Ishikawa (cell line): ENCODE data around the gene NRXN3.

Experiments used
- CEBPB ChIP-seq: IDR thresholded peaks from 2 replicates; pipeline ENCODE4 v1.6.1; 2012
- CREB1 ChIP-seq: IDR thresholded peaks from 2 replicates; pipeline ENCODE4 v1.6.1; 2012; ENCODE audit warnings: low read depth
- EGR1 ChIP-seq: IDR thresholded peaks from 2 replicates; pipeline ENCODE4 v1.6.1; 2012
- EP300 ChIP-seq: IDR thresholded peaks from 2 replicates; pipeline ENCODE4 v1.6.1; 2012; ENCODE audit warnings: borderline replicate concordance
- FOXM1 ChIP-seq: IDR thresholded peaks from 2 replicates; pipeline ENCODE4 v1.6.1; 2012; ENCODE audit warnings: low read depth, borderline replicate concordance
- NFIC ChIP-seq: IDR thresholded peaks from 2 replicates; pipeline ENCODE4 v1.6.1; 2012
- RAD21 ChIP-seq: IDR thresholded peaks from 2 replicates; pipeline ENCODE4 v1.6.1; 2012; ENCODE audit warnings: low read depth
- TAF1 ChIP-seq: IDR thresholded peaks from 2 replicates; pipeline ENCODE4 v1.6.1; 2012; ENCODE audit warnings: low read depth, mild to moderate bottlenecking
- TCF12 ChIP-seq: IDR thresholded peaks from 2 replicates; pipeline ENCODE4 v1.6.1; 2012; ENCODE audit warnings: low read depth
- TEAD4 ChIP-seq: IDR thresholded peaks from 2 replicates; pipeline ENCODE4 v1.6.1; 2012
- YY1 ChIP-seq: IDR thresholded peaks from 2 replicates; pipeline ENCODE4 v1.6.1; 2012; ENCODE audit warnings: low read depth
- ZBTB7A ChIP-seq: IDR thresholded peaks from 2 replicates; pipeline ENCODE4 v1.6.1; 2012; ENCODE audit warnings: low read depth
- TF ChIP-seq, protein P1 (sequence below): IDR thresholded peaks from 2 replicates; pipeline ENCODE4 v1.6.1; 2012
- TF ChIP-seq, protein P2 (sequence below): IDR thresholded peaks from 2 replicates; pipeline ENCODE4 v1.6.1; 2012
- TF ChIP-seq, protein P3 (sequence below): IDR thresholded peaks from 2 replicates; pipeline ENCODE4 v1.6.1; 2012; ENCODE audit warnings: low read depth, mild to moderate bottlenecking

NRXN3 gene

GRCh38 chr14:79502751-79503148 lies 1332.6 kb downstream of the NRXN3 start:
- TF ChIP-seq RAD21 = no peak
- TF ChIP-seq NFIC = no peak
- TF ChIP-seq TAF1 = no peak
- no peak for TF ChIP-seq EGR1

DNA sequence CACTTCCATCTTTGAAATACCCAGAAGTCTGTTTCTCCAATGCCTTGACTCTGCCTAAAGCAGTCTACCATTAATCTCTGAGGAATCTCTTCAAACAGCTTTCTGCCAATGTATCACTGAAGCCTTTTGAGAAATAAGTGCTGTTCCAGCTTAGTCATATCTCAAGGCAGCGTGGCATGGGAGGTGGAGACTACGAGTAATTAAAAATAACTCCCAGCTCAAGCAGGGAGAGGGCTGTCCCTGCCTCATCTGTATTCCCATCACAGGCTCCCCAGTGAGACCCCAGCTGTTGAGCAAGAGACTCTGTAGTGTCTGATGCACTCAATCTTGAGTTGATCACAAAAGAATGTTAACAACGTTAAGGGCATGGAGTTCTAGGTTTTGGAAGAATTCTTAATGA lies 1340.5 kb downstream of the NRXN3 start:
- TF ChIP-seq EP300 (no peak), NFIC (no peak), FOXM1 (no peak), RAD21 (no peak), CREB1 (no peak)
- TF ChIP-seq, protein P1, sequence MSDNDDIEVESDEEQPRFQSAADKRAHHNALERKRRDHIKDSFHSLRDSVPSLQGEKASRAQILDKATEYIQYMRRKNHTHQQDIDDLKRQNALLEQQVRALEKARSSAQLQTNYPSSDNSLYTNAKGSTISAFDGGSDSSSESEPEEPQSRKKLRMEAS = no peak

- TF ChIP-seq TEAD4 (no peak), RAD21 (no peak), YY1 (no peak), EGR1 (no peak), CEBPB (no peak), EP300 (no peak), ZBTB7A (no peak), TCF12 (no peak)
- TF ChIP-seq, protein P1 = no peak
Measured at GRCh38 chr14:79511146-79511545, 1341.0 kb downstream of the NRXN3 start.

- no peak for TF ChIP-seq RAD21
- TF ChIP-seq, protein P1 = no peak
- TF ChIP-seq, protein P2, sequence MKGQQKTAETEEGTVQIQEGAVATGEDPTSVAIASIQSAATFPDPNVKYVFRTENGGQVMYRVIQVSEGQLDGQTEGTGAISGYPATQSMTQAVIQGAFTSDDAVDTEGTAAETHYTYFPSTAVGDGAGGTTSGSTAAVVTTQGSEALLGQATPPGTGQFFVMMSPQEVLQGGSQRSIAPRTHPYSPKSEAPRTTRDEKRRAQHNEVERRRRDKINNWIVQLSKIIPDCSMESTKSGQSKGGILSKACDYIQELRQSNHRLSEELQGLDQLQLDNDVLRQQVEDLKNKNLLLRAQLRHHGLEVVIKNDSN = no peak
- no peak for TF ChIP-seq EP300
- no peak for TF ChIP-seq YY1
- no peak for TF ChIP-seq TAF1
- TF ChIP-seq ZBTB7A = no peak
- no peak for TF ChIP-seq CEBPB
- no peak for TF ChIP-seq TCF12
Measured at GRCh38 chr14:79513446-79513845, 1343.3 kb downstream of the NRXN3 start.

GRCh38 chr14:79514700-79515099 lies 1344.5 kb downstream of the NRXN3 start:
- TF ChIP-seq EP300 = no peak
- TF ChIP-seq ZBTB7A = no peak
- no peak for TF ChIP-seq CREB1
- no peak for TF ChIP-seq NFIC
- TF ChIP-seq CEBPB = no peak

DNA sequence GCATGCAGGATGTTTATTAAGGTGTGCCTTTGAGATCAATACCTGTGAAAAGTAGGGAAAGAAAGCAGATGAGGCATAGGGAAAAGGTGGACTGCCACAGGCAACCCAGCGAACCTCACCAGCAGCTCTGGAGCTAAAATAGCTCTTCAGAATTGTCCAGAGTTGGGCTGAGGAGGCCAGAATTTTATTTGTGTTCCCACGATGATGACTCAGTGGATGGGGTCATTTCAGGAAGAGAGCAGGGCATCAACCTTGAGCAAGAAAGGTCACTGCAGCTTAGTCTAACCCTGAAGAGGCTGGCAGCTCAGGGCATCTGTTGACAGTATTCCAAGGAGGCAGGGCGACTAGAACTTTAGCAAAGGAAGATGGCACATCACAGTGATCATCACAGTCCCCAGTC lies 1345.0 kb downstream of the NRXN3 start:
- TF ChIP-seq YY1 = no peak
- no peak for TF ChIP-seq ZBTB7A
- TF ChIP-seq TEAD4 = no peak

GRCh38 chr14:79516009-79516408 lies 1345.8 kb downstream of the NRXN3 start:
- TF ChIP-seq NFIC (no peak), EGR1 (no peak), EP300 (no peak), ZBTB7A (no peak), TAF1 (no peak), TEAD4 (no peak), FOXM1 (no peak), CEBPB (no peak), TCF12 (no peak)
- TF ChIP-seq, protein P1 = no peak
- TF ChIP-seq, protein P2 = no peak

- no peak for TF ChIP-seq YY1
- TF ChIP-seq TCF12 = no peak
- TF ChIP-seq, protein P3, sequence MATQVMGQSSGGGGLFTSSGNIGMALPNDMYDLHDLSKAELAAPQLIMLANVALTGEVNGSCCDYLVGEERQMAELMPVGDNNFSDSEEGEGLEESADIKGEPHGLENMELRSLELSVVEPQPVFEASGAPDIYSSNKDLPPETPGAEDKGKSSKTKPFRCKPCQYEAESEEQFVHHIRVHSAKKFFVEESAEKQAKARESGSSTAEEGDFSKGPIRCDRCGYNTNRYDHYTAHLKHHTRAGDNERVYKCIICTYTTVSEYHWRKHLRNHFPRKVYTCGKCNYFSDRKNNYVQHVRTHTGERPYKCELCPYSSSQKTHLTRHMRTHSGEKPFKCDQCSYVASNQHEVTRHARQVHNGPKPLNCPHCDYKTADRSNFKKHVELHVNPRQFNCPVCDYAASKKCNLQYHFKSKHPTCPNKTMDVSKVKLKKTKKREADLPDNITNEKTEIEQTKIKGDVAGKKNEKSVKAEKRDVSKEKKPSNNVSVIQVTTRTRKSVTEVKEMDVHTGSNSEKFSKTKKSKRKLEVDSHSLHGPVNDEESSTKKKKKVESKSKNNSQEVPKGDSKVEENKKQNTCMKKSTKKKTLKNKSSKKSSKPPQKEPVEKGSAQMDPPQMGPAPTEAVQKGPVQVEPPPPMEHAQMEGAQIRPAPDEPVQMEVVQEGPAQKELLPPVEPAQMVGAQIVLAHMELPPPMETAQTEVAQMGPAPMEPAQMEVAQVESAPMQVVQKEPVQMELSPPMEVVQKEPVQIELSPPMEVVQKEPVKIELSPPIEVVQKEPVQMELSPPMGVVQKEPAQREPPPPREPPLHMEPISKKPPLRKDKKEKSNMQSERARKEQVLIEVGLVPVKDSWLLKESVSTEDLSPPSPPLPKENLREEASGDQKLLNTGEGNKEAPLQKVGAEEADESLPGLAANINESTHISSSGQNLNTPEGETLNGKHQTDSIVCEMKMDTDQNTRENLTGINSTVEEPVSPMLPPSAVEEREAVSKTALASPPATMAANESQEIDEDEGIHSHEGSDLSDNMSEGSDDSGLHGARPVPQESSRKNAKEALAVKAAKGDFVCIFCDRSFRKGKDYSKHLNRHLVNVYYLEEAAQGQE = no peak
- TF ChIP-seq, protein P2 = no peak
- no peak for TF ChIP-seq EP300
Measured at GRCh38 chr14:79525416-79525815, 1355.2 kb downstream of the NRXN3 start.
